HepG2 (cell line): ENCODE measurements around the gene DHTKD1.

ENCODE experiments used
- BRCA1 ChIP-seq: sonication (generic); formaldehyde crosslinking; IDR thresholded peaks from 2 replicates; pipeline ENCODE4 v1.4.0; 2020; ENCODE audit warnings: missing genetic modification reagents
- ELF4 ChIP-seq: sonication (generic); formaldehyde crosslinking; IDR thresholded peaks from 2 replicates; pipeline ENCODE4 v1.5.0; 2020; ENCODE audit warnings: missing genetic modification reagents, mild to moderate bottlenecking, moderate library complexity, borderline replicate concordance
- ESRRA ChIP-seq: sonication (generic); formaldehyde crosslinking; IDR thresholded peaks from 2 replicates; pipeline ENCODE4 v1.5.1; 2020; ENCODE audit warnings: mild to moderate bottlenecking, low read depth, missing genetic modification reagents
- EZH2 ChIP-seq: conservative IDR thresholded peaks from 2 replicates; pipeline ENCODE4 v1.6.1; 2012; ENCODE audit warnings: mild to moderate bottlenecking, low read depth, low read length, moderate library complexity
- HDAC2 ChIP-seq: sonication (generic); formaldehyde crosslinking; IDR thresholded peaks from 2 replicates; pipeline ENCODE4 v1.4.0; 2020; ENCODE audit warnings: missing genetic modification reagents
- KMT2B ChIP-seq: IDR thresholded peaks from 2 replicates; pipeline ENCODE4 v1.6.1; 2016; ENCODE audit warnings: missing genetic modification reagents, missing compliant biosample characterization
- NR2F1 ChIP-seq, 2 experiments: fragments of 450-650 bp in 1 of 2; formaldehyde crosslinking in 1 of 2; IDR thresholded peaks; 2 replicates each; pipeline versions ENCODE4 v1.5.0 to v1.6.1; 2016 to 2020; ENCODE audit warnings: mild to moderate bottlenecking in 1 of 2, missing compliant biosample characterization in 1 of 2, missing genetic modification reagents in 1 of 2, moderate library complexity in 1 of 2
- POLR2AphosphoS5 ChIP-seq: IDR thresholded peaks from 2 replicates; pipeline ENCODE4 v1.6.1; 2012; ENCODE audit warnings: low read depth, low read length
- RORA ChIP-seq: sonication (generic); formaldehyde crosslinking; IDR thresholded peaks from 2 replicates; pipeline ENCODE4 v1.5.0; 2020; ENCODE audit warnings: mild to moderate bottlenecking, missing genetic modification reagents, moderate library complexity
- TAF15 ChIP-seq: fragments of 200-400 bp; formaldehyde crosslinking; IDR thresholded peaks from one replicate; pipeline ENCODE4 v1.6.1; 2018; ENCODE audit warnings: mild to moderate bottlenecking, low read depth, low read length; ENCODE audit not compliant: poor library complexity, severe bottlenecking
- ZBTB10 ChIP-seq: sonication (generic); formaldehyde crosslinking; IDR thresholded peaks from 2 replicates; pipeline ENCODE4 v1.4.0; 2020; ENCODE audit warnings: missing genetic modification reagents, borderline replicate concordance

- no peak for TF ChIP-seq POLR2AphosphoS5
- no peak for TF ChIP-seq ZBTB10 (CRISPR knock-in tag)
- no peak for TF ChIP-seq BRCA1
- no peak for TF ChIP-seq TAF15
- no peak for TF ChIP-seq RORA (CRISPR knock-in tag)
- no peak for TF ChIP-seq ELF4
- TF ChIP-seq NR2F1 (CRISPR knock-in tag; IDR thresholded peaks at IDR 0.05): no peak
- no peak for TF ChIP-seq HDAC2 (CRISPR knock-in tag)
- TF ChIP-seq KMT2B (CRISPR knock-in tag): no peak
- no peak for TF ChIP-seq ESRRA (CRISPR knock-in tag)
- no peak for TF ChIP-seq EZH2
These were observed 12.0 kb upstream of the DHTKD1 start for GRCh38 chr10:12056748-12057147.
